Hematopoietic multipotent progenitor cell treated with erythropoietin and hydrocortisone succinate and interleukin-3 and kit ligand, for 6 days (in vitro differentiated cells): ENCODE data around the gene SLC22A12.

Experiments
- DNase-seq: peaks from one replicate; pipeline ENCODE4 v3.0.0-alpha.2; 2015

The SLC22A12 gene

DNA sequence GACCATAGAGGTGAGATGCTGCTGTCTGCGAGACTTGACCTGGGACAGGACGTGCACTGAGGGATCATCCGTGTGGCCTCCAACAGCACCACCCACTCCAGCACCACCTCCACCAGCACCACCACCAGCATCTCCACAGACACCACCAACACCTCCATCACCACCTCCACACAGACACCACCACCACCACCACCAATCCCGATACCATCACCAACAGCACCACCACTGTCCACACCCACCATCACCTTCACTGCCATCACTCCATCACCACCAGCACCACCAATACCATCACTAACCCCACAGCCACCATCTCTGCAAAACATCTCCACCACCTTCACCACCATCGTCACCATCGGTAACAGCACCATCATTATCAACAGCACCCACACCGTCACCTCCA lies 26.6 kb upstream of the SLC22A12 start:
- DNase-seq: no peak

DNA sequence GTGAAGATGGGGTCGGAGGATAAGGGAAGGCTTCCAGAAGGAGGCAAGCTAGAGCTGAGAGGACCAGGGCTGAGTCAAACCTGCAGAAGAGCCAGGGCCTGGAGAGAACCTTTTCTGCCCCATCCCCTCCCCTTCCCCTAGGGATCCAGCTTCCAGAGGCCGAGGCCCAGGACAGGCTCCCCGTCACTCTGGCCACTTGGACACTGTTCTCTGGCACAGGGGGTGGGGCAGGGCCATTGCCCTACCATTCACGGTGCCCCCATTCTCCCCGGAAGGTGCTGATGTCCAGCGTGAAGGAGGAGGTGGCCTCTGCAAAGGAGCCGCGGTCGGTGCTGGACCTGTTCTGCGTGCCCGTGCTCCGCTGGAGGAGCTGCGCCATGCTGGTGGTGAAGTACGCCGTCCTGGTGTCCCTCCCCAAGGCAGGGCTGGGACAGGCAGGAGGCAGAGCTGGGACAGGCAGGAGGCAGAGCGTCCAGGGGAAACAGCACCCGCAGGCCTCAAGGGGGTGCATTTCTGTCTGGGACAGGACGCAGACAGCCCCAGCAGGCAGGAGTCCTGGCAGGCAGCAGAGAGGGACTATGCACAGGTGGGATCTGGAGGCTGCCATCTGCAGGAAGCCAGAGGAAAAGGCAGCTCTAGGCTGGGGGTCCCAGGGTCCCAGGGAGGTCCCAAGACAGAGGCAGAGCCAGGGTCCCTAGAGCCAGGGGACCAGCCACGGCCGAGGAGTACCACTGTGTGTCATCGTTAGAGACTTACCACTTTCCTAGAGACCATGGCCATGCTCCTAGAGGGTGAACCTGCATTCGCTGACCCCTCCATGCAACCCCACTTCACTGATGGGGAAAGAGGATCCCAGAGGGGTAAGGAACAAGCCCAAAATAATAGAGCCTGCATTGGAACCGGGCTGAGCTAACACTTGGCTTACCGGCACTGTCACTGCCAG lies 25.8 kb upstream of the SLC22A12 start:
- peak; percentile 17 for DNase-seq

DNA sequence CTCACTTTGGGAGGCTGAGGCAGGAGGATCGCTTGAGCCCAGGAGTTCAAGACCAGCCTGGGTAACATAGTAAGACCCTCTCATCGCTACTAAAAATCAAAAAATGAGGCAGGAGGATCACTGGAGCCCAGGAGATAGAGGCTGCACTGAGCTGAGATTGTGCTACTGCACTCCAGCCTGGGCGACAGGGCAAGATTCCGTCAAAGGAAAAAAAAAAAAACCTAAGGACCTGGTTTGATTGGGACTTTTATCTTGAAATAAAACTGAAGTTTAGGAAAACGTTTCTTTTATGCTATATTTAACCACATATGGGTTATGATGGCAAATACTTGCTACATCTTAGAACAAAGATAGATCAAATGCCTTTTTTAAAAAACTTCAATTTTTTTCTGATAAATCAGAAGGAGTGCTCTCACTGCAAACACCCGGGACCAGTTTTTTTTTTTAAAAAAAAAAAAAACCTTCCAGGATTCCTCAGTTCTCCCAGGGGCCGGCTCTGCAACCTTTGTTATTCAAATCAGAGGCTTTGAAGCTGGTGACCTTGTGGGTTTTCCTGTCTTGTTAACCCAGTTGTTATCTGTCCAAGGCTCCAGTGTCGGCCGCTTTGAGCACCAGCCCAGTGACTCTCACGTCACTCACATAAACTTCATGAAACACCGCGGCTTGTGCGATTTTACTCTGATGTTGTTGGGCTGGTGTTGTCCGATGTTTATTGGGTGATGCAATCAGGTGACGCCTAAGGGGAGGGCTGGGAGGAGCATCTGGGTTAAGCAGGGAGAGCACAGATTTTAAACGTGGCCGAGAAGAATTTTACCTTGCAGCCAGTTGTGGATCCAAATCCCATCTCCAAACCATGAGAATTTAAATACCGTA lies 24.7 kb upstream of the SLC22A12 start:
- DNase-seq: peak; percentile 26

DNA sequence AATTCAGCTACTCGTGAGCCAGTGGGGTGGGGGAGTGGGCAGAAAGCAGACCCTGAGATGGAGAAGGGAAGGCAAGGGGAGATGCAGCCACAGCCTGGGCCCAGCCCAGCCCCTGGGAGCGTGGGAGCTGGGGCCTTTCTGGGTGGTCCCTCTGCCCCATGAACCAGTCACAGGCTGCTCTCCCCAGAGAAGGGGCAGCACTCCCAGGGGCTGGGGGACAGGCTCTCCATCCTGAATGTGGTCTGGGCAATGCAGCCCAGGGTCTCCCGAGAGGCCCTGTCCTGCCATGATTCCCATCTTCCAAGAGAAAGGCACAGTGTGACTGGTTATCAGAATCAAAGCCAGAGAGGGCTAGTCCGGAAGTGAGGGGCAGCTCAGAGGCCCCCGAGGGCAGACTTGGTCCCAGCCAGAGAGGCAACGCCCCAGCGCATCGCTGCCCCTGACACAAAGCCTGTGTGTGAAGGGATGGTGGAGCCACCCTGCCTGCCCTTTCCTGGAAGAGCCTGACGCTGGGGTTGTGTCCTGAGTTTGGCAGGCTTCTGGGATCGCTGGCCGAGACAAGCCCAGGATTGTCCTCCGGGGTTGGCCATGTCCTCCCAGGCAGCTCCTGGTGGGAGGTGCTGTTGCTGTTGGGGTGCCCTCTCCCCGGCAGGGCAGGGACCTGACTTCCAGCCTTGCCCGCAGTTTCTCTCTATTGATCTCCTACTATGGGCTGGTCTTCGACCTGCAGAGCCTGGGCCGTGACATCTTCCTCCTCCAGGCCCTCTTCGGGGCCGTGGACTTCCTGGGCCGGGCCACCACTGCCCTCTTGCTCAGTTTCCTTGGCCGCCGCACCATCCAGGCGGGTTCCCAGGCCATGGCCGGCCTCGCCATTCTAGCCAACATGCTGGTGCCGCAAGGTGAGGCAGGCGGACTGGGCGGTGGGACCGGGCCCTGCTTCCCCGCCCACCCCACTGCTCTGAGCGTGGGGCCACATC lies 23.8 kb upstream of the SLC22A12 start:
- no peak for DNase-seq

DNA sequence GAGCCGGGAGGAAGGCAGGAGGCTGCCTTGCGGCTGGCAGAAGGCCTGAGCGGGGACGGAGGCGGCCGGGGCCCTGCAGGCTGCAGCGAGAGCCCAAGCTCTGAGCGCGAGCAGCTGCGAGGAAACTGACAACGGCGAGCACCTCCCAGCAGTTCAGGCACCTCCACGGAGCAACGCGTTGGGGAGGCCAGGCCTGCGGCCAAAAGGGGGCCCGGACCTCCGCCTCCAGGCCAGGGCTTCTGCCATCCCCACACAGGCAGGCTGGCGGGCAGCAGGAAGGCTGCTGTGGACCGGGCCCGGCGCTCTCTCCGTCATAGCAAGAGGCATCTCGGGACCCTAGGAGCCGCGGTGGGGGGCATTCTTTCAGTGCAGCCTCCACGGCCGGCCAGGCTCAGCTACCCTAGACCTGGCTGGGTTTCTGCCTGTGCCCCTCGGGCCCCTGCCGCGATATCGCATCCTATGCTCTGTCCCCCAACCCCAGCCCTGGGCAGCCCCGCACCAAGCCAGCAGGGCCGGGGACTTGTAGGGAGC lies 22.9 kb upstream of the SLC22A12 start:
- no peak for DNase-seq

DNA sequence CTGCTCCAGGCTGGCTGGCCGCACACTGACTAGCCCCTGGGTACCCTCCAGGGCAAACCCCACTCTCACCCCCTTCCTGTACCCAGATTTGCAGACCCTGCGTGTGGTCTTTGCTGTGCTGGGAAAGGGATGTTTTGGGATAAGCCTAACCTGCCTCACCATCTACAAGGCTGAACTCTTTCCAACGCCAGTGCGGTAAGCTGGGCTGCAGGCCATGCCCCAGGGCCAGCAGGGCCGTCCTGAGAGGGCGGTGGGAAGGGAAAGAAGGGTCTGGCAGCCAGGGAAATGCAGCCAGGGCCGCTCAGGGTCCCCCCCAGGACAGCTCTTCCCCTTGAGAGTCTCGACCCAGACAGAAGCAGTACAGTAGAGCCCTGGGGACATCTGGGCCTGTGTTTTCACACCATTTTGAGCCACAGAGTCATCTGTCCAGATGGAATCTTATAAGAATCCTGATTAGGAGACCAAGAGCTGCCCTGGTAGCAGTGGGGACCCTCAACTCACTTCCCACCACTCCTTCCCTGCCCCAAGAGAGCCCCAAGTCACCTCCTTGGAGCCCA lies 22.4 kb upstream of the SLC22A12 start:
- no peak for DNase-seq

DNA sequence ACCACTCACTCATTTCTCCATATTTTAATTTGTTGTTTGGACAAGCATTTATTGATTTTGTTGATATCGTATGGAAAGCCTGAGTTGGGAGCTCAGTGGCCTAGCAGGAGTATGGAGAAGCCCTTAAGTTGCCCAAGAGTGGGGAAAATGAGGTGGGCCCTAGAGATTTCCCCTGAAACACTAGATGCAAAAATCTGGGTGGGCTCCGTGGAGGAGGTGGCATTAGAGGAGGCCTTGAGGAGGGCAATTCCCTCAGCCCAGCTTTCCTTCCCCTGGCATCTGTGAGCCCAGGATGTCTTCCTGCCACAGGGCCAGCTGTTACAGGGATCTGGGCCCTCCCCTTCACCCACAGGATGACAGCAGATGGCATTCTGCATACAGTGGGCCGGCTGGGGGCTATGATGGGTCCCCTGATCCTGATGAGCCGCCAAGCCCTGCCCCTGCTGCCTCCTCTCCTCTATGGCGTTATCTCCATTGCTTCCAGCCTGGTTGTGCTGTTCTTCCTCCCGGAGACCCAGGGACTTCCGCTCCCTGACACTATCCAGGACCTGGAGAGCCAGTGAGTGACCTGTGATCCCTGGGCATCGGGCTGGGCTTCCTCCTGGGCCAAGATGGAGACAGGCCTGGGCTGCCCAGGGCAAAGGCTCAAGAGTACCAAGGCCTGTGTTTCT lies 21.6 kb upstream of the SLC22A12 start:
- DNase-seq: no peak

DNA sequence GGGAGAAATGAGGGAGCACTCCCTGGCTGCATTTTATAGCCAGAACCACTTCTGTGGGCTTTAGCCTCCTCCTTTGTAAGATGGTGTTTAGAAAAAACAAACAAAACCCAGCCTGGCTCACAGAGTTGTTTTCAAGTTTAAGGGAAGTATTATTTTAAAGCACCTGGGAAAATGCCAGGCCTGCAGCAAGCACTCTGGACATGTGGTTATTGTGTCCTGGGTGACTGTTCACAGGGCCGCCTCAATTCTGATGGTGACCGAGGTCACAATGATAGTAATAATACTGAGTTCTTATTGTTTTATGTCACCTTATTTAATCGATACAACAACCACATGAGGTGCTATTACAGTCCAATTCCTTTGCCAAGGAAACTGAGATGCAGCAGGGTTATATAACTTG lies 20.7 kb upstream of the SLC22A12 start:
- DNase-seq: no peak

DNA sequence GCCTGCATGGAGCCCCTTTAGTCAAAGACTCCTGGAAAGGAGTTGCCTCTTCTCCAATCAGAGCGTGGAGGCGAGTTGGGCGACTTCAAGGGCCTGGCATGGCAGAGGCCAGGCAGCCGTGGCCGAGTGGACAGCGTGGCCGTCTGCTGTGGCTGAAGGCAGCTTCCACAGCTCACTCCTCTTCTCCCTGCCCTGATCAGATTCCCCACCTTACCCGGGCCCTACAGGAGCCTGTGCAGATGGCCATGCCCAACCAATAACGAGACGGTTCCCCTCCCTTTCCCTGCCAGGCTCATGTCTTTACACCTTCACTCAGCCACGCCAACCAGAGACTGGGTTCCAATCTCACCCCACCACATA lies 20.0 kb upstream of the SLC22A12 start:
- DNase-seq: no peak

DNA sequence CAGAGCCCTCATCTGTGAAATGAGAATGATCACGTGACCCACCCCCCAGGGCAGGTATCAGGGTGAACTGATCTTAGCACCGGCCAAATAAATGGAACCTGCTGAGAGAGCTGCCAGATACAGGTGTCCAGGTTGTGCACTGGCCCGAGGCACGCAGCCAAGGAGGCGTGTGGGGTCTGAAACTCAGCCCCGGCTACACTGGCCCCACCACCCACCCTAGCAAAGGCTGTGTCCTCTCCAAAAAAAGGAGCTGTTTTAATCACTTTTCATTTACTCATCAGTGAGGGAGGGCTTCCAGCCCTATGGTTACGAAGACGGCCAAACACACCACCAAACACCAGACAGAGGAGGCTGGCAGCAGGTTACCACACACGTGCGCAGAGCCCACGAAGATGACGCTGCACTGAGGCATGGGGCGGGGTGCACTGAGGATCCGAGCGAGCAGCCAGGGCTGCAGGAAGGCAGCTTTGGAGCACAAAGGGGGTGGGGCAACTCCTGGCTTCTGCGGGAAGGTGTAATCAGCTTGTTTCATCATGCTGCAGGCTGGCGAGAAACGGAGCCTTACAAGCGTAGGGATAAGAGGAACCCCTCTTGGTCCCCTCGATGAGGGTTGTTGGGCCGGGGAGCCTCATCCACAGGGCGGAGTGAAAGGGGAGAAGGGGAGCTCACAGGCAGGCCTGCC lies 19.5 kb upstream of the SLC22A12 start:
- DNase-seq: no peak

DNA sequence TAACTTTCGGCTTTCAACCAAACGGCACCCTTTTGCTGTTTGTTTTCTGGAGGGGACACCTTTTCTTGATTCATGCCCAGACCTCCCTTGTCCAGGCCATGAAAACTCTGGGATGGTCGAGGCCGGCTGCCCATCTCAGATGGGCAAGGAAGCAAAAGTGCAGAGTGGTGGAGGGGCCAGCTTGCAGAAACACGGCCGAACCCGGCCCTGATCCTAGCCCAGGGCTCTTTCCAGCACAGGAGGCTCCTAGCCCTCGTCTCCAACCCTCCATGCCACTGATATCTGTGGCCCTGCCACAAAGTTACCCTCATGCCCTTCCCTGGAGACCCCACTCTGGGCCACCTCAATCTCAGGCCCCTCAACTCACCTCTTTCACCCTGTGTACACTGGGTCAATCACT lies 18.9 kb upstream of the SLC22A12 start:
- DNase-seq: no peak

DNA sequence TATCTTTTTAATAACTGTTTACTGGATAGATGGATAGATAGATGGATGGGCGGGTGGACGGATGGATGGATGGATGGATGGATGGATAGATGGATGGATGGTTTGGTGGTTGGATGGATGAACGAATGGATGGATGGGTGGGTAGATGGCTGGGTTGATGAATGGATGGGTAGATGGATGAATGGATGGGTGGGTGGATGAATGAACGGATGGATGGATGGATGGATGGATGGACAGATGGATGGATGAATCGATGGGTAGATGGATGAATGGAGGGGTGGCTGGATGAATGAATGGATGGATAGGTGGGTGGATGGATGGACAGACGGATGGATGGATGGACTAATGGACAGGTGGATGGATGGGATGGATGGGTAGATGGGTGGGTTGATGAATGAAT lies 13.8 kb upstream of the SLC22A12 start:
- DNase-seq: no peak

DNA sequence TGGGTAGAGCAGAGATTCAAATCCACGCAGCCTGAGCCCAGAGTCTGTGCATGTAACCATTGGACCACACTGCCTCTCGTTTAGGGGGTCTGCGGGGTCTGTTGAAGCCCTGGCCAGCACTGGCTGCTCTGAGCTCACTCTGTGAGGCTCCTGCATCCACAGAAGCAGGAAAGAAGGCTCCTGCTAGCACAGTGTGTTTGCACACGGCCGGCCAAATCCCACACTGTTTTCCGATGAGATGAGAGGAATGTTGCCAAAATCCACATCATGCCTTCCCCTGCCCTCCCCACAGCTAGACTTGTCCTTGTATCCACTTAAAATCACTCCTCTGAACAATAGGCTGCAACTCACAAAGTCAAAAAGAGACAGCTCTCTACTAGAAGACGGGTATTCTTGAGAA lies 10.6 kb upstream of the SLC22A12 start:
- DNase-seq: no peak

DNA sequence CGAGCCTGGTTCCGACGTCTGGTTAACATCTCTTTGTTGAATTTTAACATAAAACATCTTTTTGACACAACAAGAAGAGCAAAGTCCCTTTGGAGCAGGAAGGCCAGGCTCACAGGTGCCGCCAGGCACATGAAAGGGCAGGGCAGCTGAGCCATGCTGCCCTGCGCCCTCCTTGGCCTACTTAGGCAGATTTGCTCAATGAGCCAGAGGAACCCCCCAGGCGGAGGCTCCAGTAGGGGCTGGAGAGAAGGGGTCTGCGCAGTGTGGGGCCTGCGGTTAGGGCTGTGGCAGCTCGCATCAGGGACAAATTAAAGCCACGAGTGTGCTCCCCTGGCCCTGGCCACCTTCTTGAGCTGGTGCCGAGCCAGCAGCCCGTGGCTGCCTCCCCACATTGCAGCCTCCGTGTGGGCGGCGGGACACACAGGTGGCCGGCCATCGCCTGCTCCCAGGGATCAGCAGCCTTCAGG lies 9.9 kb upstream of the SLC22A12 start:
- no peak for DNase-seq

DNA sequence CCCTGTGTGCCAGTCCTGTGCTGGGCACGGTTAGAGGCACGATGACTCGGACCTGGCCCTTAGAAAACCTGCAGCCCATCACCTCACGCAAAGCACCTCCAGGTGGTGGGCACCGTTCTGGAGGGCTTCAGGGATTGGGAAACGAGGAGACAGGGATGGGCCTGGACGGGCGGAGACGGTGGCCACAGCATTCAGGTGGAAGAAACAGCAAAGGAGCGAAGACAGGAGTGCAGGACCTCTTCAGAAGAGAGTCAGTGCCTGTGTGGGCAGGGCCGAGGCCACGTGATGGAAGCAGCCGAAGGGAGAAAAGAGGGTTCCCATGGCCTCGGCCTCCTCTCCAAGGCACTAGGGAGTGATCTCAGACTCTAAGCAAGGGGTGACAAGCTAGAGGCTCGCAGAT lies 8.1 kb upstream of the SLC22A12 start:
- no peak for DNase-seq

DNA sequence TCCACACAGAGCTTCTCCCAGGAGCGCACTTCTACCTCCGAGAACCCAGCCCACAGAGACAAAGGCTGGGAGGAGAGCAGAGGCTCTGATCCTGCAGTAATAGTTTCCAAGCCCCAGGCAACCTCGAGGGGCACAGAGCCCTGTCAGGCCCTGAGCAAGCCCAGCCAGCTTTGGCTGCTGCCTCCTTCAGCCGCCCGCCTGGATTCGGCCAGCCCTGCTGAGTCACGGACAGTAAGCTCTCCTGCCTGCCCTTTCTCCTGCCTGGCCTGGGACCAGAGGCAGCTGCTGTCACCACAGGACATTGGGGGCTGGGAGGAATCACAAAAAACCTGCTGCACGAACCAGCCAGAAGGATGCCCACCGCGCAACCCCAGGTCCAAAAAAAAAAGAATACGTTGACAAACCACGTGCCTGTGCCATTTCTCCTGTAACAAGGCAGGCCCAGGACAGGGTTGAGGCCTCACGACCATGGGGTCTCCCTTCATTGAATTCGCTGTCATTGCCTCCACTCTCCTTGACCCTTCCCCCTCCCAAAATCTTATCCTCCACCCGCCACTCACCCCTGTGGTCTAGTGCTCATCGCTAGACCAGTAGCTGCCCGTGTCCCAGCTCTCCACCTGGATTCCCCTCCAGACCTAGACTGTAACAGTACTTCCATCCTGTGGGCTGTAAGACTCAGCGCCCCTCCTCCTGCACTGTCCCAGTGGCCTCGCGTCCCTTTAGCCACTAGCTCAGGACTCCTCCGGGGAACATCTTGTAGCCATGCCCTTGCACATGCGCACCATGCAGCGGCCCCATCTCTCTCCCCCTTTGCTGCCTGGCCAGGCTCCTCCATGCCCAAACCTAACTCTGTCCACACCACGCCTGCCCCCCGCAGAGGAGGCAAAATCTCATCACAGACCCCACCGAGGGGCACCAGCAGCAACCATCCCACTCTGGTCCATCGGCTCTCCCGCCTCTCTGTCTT lies 7.4 kb upstream of the SLC22A12 start:
- DNase-seq: no peak

DNA sequence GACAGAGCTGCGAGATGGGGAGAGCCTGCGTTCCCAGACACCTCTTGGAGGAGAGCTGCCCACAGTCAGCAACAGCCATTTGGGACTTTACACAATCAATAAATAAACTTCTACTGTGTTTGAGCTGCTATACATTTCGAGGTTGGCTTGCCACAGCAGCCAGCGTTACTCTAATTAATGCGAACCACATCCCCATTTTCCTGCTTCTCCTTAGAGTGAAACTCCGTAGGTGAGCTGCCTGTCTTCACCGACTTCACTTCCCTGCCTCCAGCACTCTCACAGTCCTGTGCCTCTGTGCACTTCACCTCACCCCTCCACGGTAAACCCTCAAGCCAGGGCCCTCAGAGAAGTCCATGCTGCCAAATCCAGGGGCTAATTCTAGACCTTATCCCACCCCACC lies 5.9 kb upstream of the SLC22A12 start:
- DNase-seq: no peak

DNA sequence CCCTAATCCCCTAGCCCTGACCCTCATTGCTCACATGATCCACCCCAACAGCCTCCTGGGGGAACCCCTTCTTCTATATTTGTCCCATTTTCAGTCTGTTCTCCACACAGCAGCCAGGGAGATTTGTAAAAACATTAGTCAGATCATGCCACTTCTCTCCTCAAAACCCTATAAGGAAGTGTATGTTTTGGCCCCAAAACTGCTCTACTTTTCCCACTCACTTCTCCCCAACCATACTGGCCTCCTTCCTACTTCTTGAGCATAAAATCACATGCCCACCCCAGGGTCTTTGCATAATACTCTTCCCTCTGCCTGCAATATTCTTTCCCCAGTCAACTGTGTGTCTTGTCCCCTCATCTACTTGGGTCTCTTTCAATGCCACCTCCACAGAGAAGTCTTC lies 4.7 kb upstream of the SLC22A12 start:
- no peak for DNase-seq

DNA sequence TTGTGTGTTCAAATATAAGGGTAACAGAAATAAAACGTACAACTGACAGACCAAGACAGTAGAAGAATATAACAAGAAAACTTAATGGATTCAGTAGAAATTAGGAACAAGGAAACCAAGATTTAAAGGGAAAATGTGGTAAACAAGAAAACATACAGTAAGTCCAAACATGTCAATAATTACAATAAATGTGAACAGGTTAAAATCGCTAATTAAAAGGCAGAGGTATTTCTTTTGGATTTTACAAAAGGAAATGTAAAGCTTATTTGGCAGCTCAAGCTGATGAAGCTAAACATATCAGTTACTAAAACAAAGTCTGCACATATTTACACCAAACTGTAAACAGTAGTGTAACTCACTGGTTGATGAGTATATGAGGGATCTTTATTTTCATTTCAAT lies 2.3 kb upstream of the SLC22A12 start:
- no peak for DNase-seq
